Fibroblast of mammary gland (primary cell): ENCODE results near the gene DYNC1I1.

Experiments
- DNase-seq: peaks from one replicate; pipeline ENCODE4 v3.0.0-alpha.2; 2010; ENCODE audit warnings: low read depth
- H3K4me3 ChIP-seq: 2 replicates; pipeline ENCODE4 v1.5.1; 2011; ENCODE audit warnings: low read depth, mild to moderate bottlenecking, low read length, moderate library complexity; ENCODE audit not compliant: control insufficient read depth
- TF ChIP-seq, protein P1 (sequence below): conservative IDR thresholded peaks from 2 replicates; pipeline ENCODE4 v1.5.1; 2011; ENCODE audit warnings: low read depth, low read length, inconsistent platforms; ENCODE audit not compliant: control insufficient read depth, insufficient read depth

Gene DYNC1I1

DNA sequence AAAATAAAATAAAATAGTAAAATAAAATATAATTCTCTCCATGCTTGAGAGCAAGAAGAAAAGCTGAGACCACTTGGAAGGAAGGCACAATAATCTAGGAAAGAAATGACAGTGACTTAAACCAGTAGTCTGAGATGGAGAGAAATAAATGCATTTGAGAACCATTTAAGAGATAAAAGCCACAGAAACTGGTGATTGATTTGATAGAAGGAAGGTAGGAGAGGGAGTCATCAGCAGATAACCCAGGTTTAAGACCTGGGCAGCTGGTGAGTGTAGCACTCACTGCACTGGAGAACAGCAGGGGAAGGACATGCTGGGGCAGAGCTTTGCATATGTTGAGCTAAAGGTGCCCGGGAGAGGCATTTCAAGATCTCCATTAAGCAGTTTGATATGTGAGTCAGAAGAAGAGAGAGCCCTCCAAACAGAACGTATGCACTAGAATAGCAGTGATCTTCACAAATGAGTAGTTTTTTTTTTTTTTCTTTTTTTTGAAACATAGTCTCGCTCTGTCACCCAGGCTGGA is 268.0 kb downstream of the DYNC1I1 start:
- H3K4me3 ChIP-seq = no peak overlapping the region
- no peak for DNase-seq
- TF ChIP-seq, protein P1, sequence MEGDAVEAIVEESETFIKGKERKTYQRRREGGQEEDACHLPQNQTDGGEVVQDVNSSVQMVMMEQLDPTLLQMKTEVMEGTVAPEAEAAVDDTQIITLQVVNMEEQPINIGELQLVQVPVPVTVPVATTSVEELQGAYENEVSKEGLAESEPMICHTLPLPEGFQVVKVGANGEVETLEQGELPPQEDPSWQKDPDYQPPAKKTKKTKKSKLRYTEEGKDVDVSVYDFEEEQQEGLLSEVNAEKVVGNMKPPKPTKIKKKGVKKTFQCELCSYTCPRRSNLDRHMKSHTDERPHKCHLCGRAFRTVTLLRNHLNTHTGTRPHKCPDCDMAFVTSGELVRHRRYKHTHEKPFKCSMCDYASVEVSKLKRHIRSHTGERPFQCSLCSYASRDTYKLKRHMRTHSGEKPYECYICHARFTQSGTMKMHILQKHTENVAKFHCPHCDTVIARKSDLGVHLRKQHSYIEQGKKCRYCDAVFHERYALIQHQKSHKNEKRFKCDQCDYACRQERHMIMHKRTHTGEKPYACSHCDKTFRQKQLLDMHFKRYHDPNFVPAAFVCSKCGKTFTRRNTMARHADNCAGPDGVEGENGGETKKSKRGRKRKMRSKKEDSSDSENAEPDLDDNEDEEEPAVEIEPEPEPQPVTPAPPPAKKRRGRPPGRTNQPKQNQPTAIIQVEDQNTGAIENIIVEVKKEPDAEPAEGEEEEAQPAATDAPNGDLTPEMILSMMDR = no peak

DNA sequence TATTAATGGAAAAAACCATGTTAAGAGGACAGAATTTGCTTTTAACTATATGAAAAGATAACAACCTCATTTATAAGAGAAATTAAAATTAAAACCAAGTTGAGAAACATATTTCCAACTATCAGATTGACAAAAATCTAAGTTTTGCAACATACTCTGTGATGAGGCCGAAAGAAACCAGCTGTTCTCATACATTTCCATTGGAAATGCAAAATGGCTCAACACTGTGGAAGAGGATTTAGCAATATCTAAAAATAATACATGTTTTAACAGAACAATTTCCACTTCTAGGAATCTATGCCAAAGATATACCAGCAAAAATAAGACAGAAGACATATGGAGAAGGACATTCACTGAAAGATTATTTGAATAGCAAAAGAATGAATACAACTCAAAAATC is 268.8 kb downstream of the DYNC1I1 start:
- H3K4me3 ChIP-seq = no peak overlapping the region
- no peak for DNase-seq
- TF ChIP-seq, protein P1 = no peak

DNA sequence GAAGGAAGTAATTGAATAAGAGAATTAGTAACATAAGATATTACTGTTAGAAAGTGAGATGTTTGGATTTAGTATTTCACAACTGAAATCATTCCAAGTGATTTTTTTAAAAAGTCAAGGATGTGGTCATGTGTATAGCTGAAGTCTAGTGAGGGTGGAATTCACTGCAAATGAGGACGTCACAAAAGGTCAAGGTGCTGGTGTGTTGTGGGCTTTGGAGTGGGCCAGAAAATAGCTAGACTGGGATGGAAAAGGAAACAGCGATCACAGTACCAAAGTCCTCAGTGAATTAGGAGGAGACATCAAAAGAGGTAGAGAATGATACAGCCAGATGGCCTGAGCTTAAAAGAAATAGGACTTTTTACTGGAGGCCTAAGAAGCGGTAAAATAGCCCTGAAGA is 272.8 kb downstream of the DYNC1I1 start:
- DNase-seq = no peak
- no peak overlapping the region for H3K4me3 ChIP-seq
- TF ChIP-seq, protein P1 = no peak

DNA sequence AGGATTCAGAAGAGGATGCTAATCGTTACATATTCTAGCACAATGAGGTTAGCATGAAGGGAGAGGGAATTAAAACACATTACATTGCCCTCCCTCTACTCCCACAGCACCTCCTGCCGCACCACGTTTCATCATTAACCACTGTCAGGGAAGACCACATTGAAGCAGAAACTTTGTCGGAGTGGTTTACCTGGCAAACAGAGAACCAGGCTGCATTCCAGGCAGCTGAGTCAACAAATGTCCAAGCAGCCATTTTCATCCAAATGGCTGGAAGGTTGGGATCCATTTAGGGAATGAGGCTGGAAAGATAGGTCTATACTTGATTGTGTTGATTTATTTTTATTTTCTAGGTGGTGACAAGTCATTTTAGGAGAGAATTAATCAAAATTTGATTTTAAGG is 273.6 kb downstream of the DYNC1I1 start:
- H3K4me3 ChIP-seq = no peak overlapping the region
- TF ChIP-seq, protein P1 = no peak
- DNase-seq = no peak

DNA sequence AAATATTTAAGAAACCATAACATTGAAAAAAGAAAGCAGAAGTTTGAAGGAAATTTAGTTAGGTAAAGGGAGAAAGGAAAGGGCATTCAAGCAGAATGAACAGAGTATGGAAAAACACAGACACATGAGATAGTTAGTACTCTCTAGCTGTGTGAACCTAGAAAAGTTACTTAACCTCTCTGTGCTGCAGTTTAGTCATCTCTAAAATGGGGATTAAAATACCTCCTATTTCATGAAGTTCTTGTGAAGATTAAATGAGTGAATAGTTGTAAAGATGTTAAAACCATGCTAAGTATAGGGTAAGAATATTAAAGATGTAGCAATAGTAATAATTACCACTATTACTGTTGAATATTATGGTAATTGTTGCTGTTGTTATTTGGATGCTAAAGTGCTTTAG is 279.9 kb downstream of the DYNC1I1 start:
- no peak for DNase-seq
- TF ChIP-seq, protein P1 = no peak
- H3K4me3 ChIP-seq = no peak overlapping the region

DNA sequence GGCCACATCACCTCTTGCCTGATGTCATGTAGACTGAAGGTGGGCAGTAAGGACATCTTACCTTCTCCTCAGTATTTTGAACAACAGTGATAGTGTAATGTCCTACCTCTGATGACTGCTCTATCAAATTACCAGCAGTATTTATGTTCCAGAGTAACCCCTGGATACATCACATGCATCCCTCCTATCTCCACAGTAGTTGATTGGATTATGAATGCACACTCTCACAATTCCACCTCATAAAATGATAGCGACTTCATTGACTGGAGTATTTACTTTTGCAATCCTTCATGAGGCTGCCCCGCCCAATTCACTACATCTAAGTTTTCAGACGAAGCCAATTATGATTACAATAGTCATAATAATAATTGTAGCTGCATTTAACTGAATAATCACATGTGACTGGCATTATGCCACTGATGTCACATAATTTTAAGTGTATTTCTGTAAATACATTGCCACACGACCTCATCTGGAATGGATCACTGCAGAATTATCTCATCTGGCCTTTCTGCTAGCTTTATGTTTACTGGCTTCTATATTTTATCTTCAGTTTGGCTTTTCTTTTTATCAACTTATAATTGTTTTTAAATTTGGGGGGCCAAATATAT is 280.6 kb downstream of the DYNC1I1 start:
- no peak for DNase-seq
- no peak overlapping the region for H3K4me3 ChIP-seq
- TF ChIP-seq, protein P1 = no peak

DNA sequence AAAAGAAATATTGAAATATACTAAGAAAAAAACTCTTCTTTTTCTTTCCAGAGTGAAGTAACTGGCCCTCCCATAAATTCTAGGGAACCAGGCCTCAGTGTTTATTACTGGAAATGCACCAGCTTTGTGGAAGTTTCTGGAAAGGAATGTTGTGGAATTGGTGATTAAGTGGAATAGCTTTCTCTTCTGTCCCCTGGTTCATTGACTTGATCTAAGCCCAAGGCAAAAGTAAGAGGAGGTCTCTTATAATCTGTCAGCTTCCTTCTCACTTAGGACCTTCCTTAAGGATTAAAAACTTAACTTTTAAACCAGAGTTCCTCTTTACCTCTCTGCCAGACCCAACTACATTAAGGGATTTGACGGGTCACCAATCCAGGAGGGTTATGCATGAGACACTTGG is 283.4 kb downstream of the DYNC1I1 start:
- DNase-seq = no peak
- TF ChIP-seq, protein P1 = no peak
- H3K4me3 ChIP-seq = no peak overlapping the region
